H1 (cell line): ENCODE measurements around the gene EIF2B5.

ENCODE experiments used
- BRCA1 ChIP-seq: IDR thresholded peaks from 2 replicates; pipeline ENCODE4 v1.6.1; 2012; ENCODE audit warnings: low read depth, low read length, improper control_type of control experiment
- GABPA ChIP-seq: IDR thresholded peaks from 2 replicates; pipeline ENCODE4 v1.6.1; 2011; ENCODE audit warnings: mild to moderate bottlenecking, low read length, moderate library complexity, borderline replicate concordance; ENCODE audit not compliant: insufficient read depth
- JUND ChIP-seq: IDR thresholded peaks from 2 replicates; pipeline ENCODE4 v1.6.1; 2011; ENCODE audit warnings: mild to moderate bottlenecking, improper control_type of control experiment, low read length
- MAFK ChIP-seq: IDR thresholded peaks from 2 replicates; pipeline ENCODE4 v1.6.1; 2012; ENCODE audit warnings: low read depth, mild to moderate bottlenecking, improper control_type of control experiment, low read length
- POLR2A ChIP-seq, 2 experiments: IDR thresholded peaks; 1 replicate in 1 of 2; 2 replicates in 1 of 2; pipeline ENCODE4 v1.6.1; 2011; ENCODE audit warnings: low read depth in 2 of 2, low read length in 2 of 2, mild to moderate bottlenecking in 2 of 2; ENCODE audit errors: control extremely low read depth in 1 of 2
- RAD21 ChIP-seq, 2 experiments: IDR thresholded peaks in 1 of 2; conservative IDR thresholded peaks in 1 of 2; 2 replicates each; pipeline ENCODE4 v1.6.1; 2011; ENCODE audit warnings: low read depth in 2 of 2, low read length in 2 of 2, improper control_type of control experiment in 1 of 2, inconsistent platforms in 1 of 2, mild to moderate bottlenecking in 1 of 2, moderate library complexity in 1 of 2
- TF ChIP-seq, protein P1 (sequence below), 3 experiments: IDR thresholded peaks; 1 replicate in 2 of 3; 2 replicates in 1 of 3; pipeline versions ENCODE4 v1.5.1 to v1.6.1; 2011; ENCODE audit warnings: low read length in 3 of 3, mild to moderate bottlenecking in 3 of 3, inconsistent platforms in 2 of 3, low read depth in 1 of 3, moderate library complexity in 1 of 3; ENCODE audit not compliant: insufficient read depth in 1 of 3; ENCODE audit errors: control extremely low read depth in 1 of 3
- TF ChIP-seq, protein P2 (sequence below): IDR thresholded peaks from 2 replicates; pipeline ENCODE4 v1.6.1; 2012; ENCODE audit warnings: inconsistent platforms

DNA sequence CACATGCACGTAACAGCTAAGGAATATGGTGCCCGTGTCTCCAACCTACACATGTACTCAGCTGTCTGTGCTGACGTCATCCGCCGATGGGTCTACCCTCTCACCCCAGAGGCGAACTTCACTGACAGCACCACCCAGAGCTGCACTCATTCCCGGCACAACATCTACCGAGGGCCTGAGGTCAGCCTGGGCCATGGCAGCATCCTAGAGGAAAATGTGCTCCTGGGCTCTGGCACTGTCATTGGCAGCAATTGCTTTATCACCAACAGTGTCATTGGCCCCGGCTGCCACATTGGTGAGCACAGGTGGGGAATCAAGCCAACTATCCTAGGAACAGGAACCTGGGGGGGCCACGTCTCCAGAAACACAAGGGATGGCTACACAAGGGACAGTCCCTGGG lies 5.3 kb downstream of the EIF2B5 start:
- TF ChIP-seq JUND (no peak), GABPA (no peak), BRCA1 (no peak), RAD21 (IDR thresholded peaks at IDR 0.05 in 1 of 2, conservative IDR thresholded peaks at IDR 0.05 in 1 of 2; ENCODE audit: low read depth in 2 of 2, low read length in 2 of 2) (no peak), MAFK (no peak), POLR2A (IDR thresholded peaks at IDR 0.05; ENCODE audit: control extremely low read depth in 1 of 2, low read depth in 2 of 2, low read length in 2 of 2) (no peak)
- TF ChIP-seq, protein P1, sequence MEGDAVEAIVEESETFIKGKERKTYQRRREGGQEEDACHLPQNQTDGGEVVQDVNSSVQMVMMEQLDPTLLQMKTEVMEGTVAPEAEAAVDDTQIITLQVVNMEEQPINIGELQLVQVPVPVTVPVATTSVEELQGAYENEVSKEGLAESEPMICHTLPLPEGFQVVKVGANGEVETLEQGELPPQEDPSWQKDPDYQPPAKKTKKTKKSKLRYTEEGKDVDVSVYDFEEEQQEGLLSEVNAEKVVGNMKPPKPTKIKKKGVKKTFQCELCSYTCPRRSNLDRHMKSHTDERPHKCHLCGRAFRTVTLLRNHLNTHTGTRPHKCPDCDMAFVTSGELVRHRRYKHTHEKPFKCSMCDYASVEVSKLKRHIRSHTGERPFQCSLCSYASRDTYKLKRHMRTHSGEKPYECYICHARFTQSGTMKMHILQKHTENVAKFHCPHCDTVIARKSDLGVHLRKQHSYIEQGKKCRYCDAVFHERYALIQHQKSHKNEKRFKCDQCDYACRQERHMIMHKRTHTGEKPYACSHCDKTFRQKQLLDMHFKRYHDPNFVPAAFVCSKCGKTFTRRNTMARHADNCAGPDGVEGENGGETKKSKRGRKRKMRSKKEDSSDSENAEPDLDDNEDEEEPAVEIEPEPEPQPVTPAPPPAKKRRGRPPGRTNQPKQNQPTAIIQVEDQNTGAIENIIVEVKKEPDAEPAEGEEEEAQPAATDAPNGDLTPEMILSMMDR (IDR thresholded peaks at IDR 0.05; ENCODE audit: control extremely low read depth in 1 of 3, insufficient read depth in 1 of 3, low read depth in 1 of 3, low read length in 3 of 3), result no peak
- TF ChIP-seq, protein P2, sequence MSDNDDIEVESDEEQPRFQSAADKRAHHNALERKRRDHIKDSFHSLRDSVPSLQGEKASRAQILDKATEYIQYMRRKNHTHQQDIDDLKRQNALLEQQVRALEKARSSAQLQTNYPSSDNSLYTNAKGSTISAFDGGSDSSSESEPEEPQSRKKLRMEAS, result no peak
